WTC11 (cell line): Measurements from ENCODE around the gene PEX7. TPM values are rescaled to one million over a fixed set of nuclear protein-coding genes. Genes with fewer than 3 reads are reported as not detected.

Experiments used
- ATAC-seq: fragments of 200-7000 bp; cut with Tn5 transposase; 2 replicates; pipeline ENCODE4 v1.10.0; 2021; ENCODE audit warnings: mild to moderate bottlenecking, moderate library complexity
- CTCF ChIA-PET: fragments of 300-600 bp; sonication (Branson Sonifier 250); formaldehyde crosslinking; loops from one replicate; lab custom pipeline; 2021; ENCODE audit warnings: antibody characterized with exemption; lab: Charles Lee
- POLR2A ChIA-PET: fragments of 350-600 bp; sonication (Branson Sonifier 250); formaldehyde crosslinking; loops from one replicate; lab custom pipeline; 2021; ENCODE audit warnings: antibody characterized with exemption; lab: Charles Lee
- DNase-seq: peaks from one replicate; pipeline ENCODE4 v3.0.0; 2021; ENCODE audit warnings: low spot score
- H3K27ac Mint-ChIP-seq: 2 replicates; pipeline ENCODE4 v1.8.0; 2021; ENCODE audit warnings: mixed read lengths
- H3K27me3 Mint-ChIP-seq: 2 replicates; pipeline ENCODE4 v1.8.0; 2021; ENCODE audit warnings: low read depth, mild to moderate bottlenecking, moderate library complexity, mixed read lengths
- H3K36me3 Mint-ChIP-seq: 2 replicates; pipeline ENCODE4 v1.8.0; 2021; ENCODE audit warnings: mixed read lengths
- H3K4me1 Mint-ChIP-seq: 2 replicates; pipeline ENCODE4 v1.8.0; 2022; ENCODE audit warnings: mixed read lengths
- H3K4me3 Mint-ChIP-seq: 2 replicates; pipeline ENCODE4 v1.8.0; 2021; ENCODE audit warnings: mild to moderate bottlenecking, moderate library complexity, mixed read lengths
- H3K9me3 Mint-ChIP-seq: 2 replicates; pipeline ENCODE4 v1.8.0; 2021; ENCODE audit warnings: mixed read lengths
- ATF1 ChIP-seq: sonication (generic); formaldehyde crosslinking; IDR thresholded peaks from 2 replicates; pipeline ENCODE4 v1.8.1; 2023; ENCODE audit warnings: mild to moderate bottlenecking, moderate library complexity, missing genetic modification reagents
- CBFB ChIP-seq: sonication (generic); formaldehyde crosslinking; IDR thresholded peaks from 2 replicates; pipeline ENCODE4 v1.8.1; 2022; ENCODE audit warnings: mild to moderate bottlenecking, low read depth, missing genetic modification reagents
- FOXK1 ChIP-seq: sonication (generic); formaldehyde crosslinking; IDR thresholded peaks from 2 replicates; pipeline ENCODE4 v1.8.0; 2022; ENCODE audit warnings: mild to moderate bottlenecking, moderate library complexity, missing genetic modification reagents
- HMGA2 ChIP-seq: fragments of 250-450 bp; sonication (Bioruptor Pico); IDR thresholded peaks from 2 replicates; pipeline ENCODE4 v1.4.0; 2021; ENCODE audit warnings: mild to moderate bottlenecking, moderate library complexity
- NR1H2 ChIP-seq: sonication (generic); formaldehyde crosslinking; IDR thresholded peaks from 2 replicates; pipeline ENCODE4 v1.9.0; 2021; ENCODE audit warnings: mild to moderate bottlenecking, moderate library complexity, missing genetic modification reagents
- NR3C1 ChIP-seq: sonication (generic); formaldehyde crosslinking; conservative IDR thresholded peaks from 2 replicates; pipeline ENCODE4 v1.8.1; 2023; ENCODE audit warnings: low read depth, mild to moderate bottlenecking, missing genetic modification reagents
- RELA ChIP-seq: sonication (generic); formaldehyde crosslinking; IDR thresholded peaks from 2 replicates; pipeline ENCODE4 v1.8.1; 2022; ENCODE audit warnings: missing genetic modification reagents, mild to moderate bottlenecking, borderline replicate concordance
- TCF7 ChIP-seq: sonication (generic); formaldehyde crosslinking; IDR thresholded peaks from 2 replicates; pipeline ENCODE4 v1.8.0; 2022; ENCODE audit warnings: mild to moderate bottlenecking, low read depth, missing genetic modification reagents, moderate library complexity
- ZNF138 ChIP-seq: sonication (generic); formaldehyde crosslinking; conservative IDR thresholded peaks from 2 replicates; pipeline ENCODE4 v1.8.1; 2022; ENCODE audit warnings: mild to moderate bottlenecking, moderate library complexity, missing genetic modification reagents
- ZNF219 ChIP-seq: sonication (generic); formaldehyde crosslinking; IDR thresholded peaks from 2 replicates; pipeline ENCODE4 v1.8.0; 2023; ENCODE audit warnings: missing genetic modification reagents, mild to moderate bottlenecking, borderline replicate concordance
- ZNF263 ChIP-seq: sonication (generic); formaldehyde crosslinking; IDR thresholded peaks from 2 replicates; pipeline ENCODE4 v1.8.1; 2022; ENCODE audit warnings: low read depth, mild to moderate bottlenecking, moderate library complexity, missing genetic modification reagents
- ZNF396 ChIP-seq: fragments of 250-450 bp; sonication (Bioruptor Pico); IDR thresholded peaks from 2 replicates; pipeline ENCODE4 v1.8.0; 2021; ENCODE audit warnings: mild to moderate bottlenecking, moderate library complexity, borderline replicate concordance
- ZNF416 ChIP-seq: fragments of 250-450 bp; sonication (Bioruptor Pico); IDR thresholded peaks from 2 replicates; pipeline ENCODE4 v1.9.0; 2021; ENCODE audit warnings: mild to moderate bottlenecking, inconsistent platforms
- ZNF423 ChIP-seq: fragments of 250-450 bp; sonication (Bioruptor Pico); IDR thresholded peaks from 2 replicates; pipeline ENCODE4 v2.1.2; 2022; ENCODE audit warnings: mild to moderate bottlenecking, moderate library complexity
- total RNA-seq: library from RNA; stranded (reverse); gene quantifications from 3 replicates; pipeline ENCODE4 v1.2.3, GENCODE V29; 2021
- TF ChIP-seq, protein P1 (sequence below): fragments of 250-450 bp; sonication (Bioruptor Pico); IDR thresholded peaks from 2 replicates; pipeline ENCODE4 v1.9.0; 2021; ENCODE audit warnings: mild to moderate bottlenecking
- TF ChIP-seq, protein P2 (sequence below): sonication (generic); formaldehyde crosslinking; IDR thresholded peaks from 2 replicates; pipeline ENCODE4 v1.8.1; 2023; ENCODE audit warnings: mild to moderate bottlenecking, missing genetic modification reagents, moderate library complexity
- TF ChIP-seq, protein P3 (sequence below): fragments of 250-450 bp; sonication (Bioruptor Pico); conservative IDR thresholded peaks from 2 replicates; pipeline ENCODE4 v1.9.0; 2021; ENCODE audit warnings: mild to moderate bottlenecking
- TF ChIP-seq, protein P4 (sequence below): sonication (generic); formaldehyde crosslinking; IDR thresholded peaks from 2 replicates; pipeline ENCODE4 v1.8.0; 2022; ENCODE audit warnings: mild to moderate bottlenecking, missing genetic modification reagents
- TF ChIP-seq, protein P5 (sequence below): sonication (generic); formaldehyde crosslinking; IDR thresholded peaks from 2 replicates; pipeline ENCODE4 v1.8.1; 2022; ENCODE audit warnings: mild to moderate bottlenecking, missing genetic modification reagents, moderate library complexity, borderline replicate concordance
- TF ChIP-seq, protein P6 (sequence below): sonication (generic); formaldehyde crosslinking; IDR thresholded peaks from 2 replicates; pipeline ENCODE4 v1.8.0; 2023; ENCODE audit warnings: missing genetic modification reagents
- TF ChIP-seq, protein P7 (sequence below): sonication (generic); formaldehyde crosslinking; IDR thresholded peaks from 2 replicates; pipeline ENCODE4 v1.8.0; 2023; ENCODE audit warnings: mild to moderate bottlenecking, missing genetic modification reagents

The PEX7 gene
- total RNA-seq, 1 experiment from 2014 or later = 9.8 TPM

DNA sequence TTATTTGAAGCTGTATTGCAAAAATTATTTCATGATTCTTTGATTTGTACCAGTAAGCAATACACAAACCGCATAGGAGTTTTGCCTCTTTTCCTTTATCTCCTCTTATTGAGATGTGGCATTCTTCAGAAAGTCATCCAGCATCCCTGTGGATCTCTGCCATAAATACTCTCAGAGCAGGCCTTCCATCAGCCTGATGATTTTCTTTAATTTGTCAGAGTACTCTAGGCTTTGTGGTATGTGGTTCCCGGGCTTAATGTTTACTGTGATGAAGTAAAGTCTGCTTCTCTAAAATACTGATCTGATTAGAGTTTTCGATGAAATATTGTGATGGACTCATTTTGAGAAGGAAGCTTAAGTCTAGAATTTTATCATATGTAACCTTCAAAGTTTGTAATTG, 68.6 kb downstream of the PEX7 start:
- DNase-seq = no peak
- ChIA-PET CTCF (no interaction called here), POLR2A (no interaction called here)
- no peak for ATAC-seq
- Mint-ChIP-seq H3K4me1 (no peaks in the 10 kb centered on the region), H3K9me3 (no peaks in the 10 kb centered on the region), H3K36me3 (no peaks in the 10 kb centered on the region), H3K27ac (no peak overlapping the region), H3K27me3 (no peaks in the 10 kb centered on the region), H3K4me3 (no peak overlapping the region)
- TF ChIP-seq, protein P1, sequence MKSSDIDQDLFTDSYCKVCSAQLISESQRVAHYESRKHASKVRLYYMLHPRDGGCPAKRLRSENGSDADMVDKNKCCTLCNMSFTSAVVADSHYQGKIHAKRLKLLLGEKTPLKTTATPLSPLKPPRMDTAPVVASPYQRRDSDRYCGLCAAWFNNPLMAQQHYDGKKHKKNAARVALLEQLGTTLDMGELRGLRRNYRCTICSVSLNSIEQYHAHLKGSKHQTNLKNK (CRISPR knock-in tag) = no peak
- TF ChIP-seq ZNF138 (CRISPR knock-in tag) = no peak
- TF ChIP-seq NR1H2 (CRISPR knock-in tag) = no peak

DNA sequence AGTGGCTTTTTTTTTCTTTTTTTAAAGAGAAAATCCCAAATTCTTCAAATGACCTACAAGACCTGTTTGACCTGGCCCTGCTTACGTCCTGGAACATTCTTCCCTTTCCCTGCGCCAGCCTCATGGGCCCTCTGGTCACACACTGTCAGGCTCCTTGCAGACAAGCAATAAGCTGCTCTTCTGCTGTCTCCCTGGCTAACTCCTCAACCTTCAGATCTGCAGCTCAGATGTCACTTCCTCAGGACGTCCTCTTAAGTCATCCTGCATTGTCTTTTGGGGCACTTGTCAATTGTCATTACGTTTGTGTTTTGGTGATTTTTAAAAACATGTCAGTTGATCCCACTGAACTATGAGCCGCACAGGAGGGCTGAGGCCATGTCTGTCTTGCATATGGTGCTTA, 70.8 kb downstream of the PEX7 start:
- ATAC-seq (no peak), DNase-seq (no peak)
- Mint-ChIP-seq H3K27ac (peak overlapping the region; percentile 28), H3K4me3 (no peak overlapping the region), H3K27me3 (no peaks in the 10 kb centered on the region), H3K4me1 (no peaks in the 10 kb centered on the region), H3K9me3 (no peaks in the 10 kb centered on the region), H3K36me3 (no peaks in the 10 kb centered on the region)
- ChIA-PET POLR2A (no interaction called here), CTCF (interaction anchor here (1.2 kb wide), 1 partner anchor 71 kb away, joined by 3 read pairs; the partner anchor contains the start of gene PEX7)
- no peak for TF ChIP-seq ZNF138 (CRISPR knock-in tag)
- no peak for TF ChIP-seq ZNF416
- no peak for TF ChIP-seq ZNF263 (CRISPR knock-in tag)
- TF ChIP-seq, protein P2, sequence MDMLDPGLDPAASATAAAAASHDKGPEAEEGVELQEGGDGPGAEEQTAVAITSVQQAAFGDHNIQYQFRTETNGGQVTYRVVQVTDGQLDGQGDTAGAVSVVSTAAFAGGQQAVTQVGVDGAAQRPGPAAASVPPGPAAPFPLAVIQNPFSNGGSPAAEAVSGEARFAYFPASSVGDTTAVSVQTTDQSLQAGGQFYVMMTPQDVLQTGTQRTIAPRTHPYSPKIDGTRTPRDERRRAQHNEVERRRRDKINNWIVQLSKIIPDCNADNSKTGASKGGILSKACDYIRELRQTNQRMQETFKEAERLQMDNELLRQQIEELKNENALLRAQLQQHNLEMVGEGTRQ (CRISPR knock-in tag) = no peak
- TF ChIP-seq, protein P3, sequence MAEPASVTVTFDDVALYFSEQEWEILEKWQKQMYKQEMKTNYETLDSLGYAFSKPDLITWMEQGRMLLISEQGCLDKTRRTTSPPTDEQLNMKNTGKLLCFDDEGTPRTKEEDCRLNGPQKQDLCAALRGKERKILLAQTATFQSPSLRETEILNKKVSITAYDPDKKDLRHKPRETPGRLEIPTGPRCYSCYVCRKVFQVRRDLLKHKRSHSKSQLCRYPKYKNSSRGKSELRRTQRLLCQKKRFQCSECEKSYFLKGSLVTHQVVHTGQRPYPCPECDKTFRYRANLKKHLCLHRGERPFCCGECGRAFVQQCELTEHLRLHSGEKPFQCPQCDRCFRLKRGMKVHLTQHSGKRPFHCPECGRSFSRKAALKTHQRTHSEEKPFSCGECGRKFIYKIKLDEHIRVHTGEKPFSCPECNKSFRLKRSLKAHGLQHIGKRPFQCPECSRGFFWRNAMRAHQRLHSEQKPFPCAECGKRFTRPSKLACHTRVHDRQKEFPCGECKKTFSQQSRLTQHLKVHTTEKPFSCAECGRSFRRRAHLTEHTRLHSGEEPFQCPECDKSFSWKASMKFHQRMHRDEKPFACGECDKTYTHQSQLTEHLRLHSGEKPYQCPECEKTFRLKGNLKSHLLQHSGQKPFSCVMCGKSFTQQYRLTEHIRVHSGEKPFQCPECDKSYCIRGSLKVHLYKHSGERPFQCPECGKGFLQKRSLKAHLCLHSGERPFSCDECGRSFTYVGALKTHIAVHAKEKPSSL (CRISPR knock-in tag) = no peak
- TF ChIP-seq, protein P1 (CRISPR knock-in tag) = no peak
- TF ChIP-seq, protein P4, sequence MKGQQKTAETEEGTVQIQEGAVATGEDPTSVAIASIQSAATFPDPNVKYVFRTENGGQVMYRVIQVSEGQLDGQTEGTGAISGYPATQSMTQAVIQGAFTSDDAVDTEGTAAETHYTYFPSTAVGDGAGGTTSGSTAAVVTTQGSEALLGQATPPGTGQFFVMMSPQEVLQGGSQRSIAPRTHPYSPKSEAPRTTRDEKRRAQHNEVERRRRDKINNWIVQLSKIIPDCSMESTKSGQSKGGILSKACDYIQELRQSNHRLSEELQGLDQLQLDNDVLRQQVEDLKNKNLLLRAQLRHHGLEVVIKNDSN (CRISPR knock-in tag) = no peak
- no peak for TF ChIP-seq TCF7 (CRISPR knock-in tag)
- TF ChIP-seq HMGA2 (CRISPR knock-in tag) = no peak
- TF ChIP-seq, protein P5, sequence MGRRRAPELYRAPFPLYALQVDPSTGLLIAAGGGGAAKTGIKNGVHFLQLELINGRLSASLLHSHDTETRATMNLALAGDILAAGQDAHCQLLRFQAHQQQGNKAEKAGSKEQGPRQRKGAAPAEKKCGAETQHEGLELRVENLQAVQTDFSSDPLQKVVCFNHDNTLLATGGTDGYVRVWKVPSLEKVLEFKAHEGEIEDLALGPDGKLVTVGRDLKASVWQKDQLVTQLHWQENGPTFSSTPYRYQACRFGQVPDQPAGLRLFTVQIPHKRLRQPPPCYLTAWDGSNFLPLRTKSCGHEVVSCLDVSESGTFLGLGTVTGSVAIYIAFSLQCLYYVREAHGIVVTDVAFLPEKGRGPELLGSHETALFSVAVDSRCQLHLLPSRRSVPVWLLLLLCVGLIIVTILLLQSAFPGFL (CRISPR knock-in tag) = no peak
- TF ChIP-seq ZNF423 = no peak
- no peak for TF ChIP-seq NR3C1 (CRISPR knock-in tag)
- no peak for TF ChIP-seq CBFB
- TF ChIP-seq ATF1 (CRISPR knock-in tag) = no peak
- TF ChIP-seq ZNF396 (CRISPR knock-in tag) = no peak
- no peak for TF ChIP-seq ZNF219 (CRISPR knock-in tag)
- no peak for TF ChIP-seq FOXK1 (CRISPR knock-in tag)
- TF ChIP-seq, protein P6, sequence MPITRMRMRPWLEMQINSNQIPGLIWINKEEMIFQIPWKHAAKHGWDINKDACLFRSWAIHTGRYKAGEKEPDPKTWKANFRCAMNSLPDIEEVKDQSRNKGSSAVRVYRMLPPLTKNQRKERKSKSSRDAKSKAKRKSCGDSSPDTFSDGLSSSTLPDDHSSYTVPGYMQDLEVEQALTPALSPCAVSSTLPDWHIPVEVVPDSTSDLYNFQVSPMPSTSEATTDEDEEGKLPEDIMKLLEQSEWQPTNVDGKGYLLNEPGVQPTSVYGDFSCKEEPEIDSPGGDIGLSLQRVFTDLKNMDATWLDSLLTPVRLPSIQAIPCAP (CRISPR knock-in tag) = no peak
- TF ChIP-seq, protein P7, sequence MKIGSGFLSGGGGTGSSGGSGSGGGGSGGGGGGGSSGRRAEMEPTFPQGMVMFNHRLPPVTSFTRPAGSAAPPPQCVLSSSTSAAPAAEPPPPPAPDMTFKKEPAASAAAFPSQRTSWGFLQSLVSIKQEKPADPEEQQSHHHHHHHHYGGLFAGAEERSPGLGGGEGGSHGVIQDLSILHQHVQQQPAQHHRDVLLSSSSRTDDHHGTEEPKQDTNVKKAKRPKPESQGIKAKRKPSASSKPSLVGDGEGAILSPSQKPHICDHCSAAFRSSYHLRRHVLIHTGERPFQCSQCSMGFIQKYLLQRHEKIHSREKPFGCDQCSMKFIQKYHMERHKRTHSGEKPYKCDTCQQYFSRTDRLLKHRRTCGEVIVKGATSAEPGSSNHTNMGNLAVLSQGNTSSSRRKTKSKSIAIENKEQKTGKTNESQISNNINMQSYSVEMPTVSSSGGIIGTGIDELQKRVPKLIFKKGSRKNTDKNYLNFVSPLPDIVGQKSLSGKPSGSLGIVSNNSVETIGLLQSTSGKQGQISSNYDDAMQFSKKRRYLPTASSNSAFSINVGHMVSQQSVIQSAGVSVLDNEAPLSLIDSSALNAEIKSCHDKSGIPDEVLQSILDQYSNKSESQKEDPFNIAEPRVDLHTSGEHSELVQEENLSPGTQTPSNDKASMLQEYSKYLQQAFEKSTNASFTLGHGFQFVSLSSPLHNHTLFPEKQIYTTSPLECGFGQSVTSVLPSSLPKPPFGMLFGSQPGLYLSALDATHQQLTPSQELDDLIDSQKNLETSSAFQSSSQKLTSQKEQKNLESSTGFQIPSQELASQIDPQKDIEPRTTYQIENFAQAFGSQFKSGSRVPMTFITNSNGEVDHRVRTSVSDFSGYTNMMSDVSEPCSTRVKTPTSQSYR (CRISPR knock-in tag) = no peak
- TF ChIP-seq RELA (CRISPR knock-in tag) = no peak
